Progenitor cell of endocrine pancreas (in vitro differentiated cells): ENCODE measurements around the gene GGCX. TPM values are rescaled to one million over a fixed set of nuclear protein-coding genes. Genes with fewer than 3 reads are reported as not detected.

Experiments
- DNase-seq: peaks from one replicate; pipeline ENCODE4 v3.0.0; 2021; ENCODE audit warnings: low spot score; ENCODE audit not compliant: unreplicated experiment
- H3K27ac Mint-ChIP-seq: 2 replicates; pipeline ENCODE4 v1.8.0; 2021; ENCODE audit warnings: mild to moderate bottlenecking, moderate library complexity, mixed read lengths
- H3K27me3 Mint-ChIP-seq: 2 replicates; pipeline ENCODE4 v1.8.0; 2021; ENCODE audit warnings: mixed read lengths
- H3K36me3 Mint-ChIP-seq: 2 replicates; pipeline ENCODE4 v1.8.0; 2022; ENCODE audit warnings: mixed read lengths; ENCODE audit not compliant: insufficient read depth
- H3K4me1 Mint-ChIP-seq: 2 replicates; pipeline ENCODE4 v1.8.0; 2021; ENCODE audit warnings: low read depth, mixed read lengths
- H3K4me3 Mint-ChIP-seq: 2 replicates; pipeline ENCODE4 v1.8.0; 2021; ENCODE audit warnings: low read depth, mild to moderate bottlenecking, moderate library complexity, mixed read lengths
- H3K9me3 Mint-ChIP-seq: 2 replicates; pipeline ENCODE4 v1.8.0; 2021; ENCODE audit warnings: low read depth, mixed read lengths
- CTCF ChIP-seq: fragments of 200-600 bp; sonication (generic); IDR thresholded peaks from one replicate; pipeline ENCODE4 v1.5.0; 2021; ENCODE audit warnings: antibody characterized with exemption, mild to moderate bottlenecking; ENCODE audit not compliant: unreplicated experiment
- total RNA-seq: library from RNA; stranded (reverse); gene quantifications from 2 replicates; pipeline ENCODE4 v1.2.1, GENCODE V29; 2021

Gene GGCX
- total RNA-seq, 1 donor from 2014 or later, result 69.2 TPM

- H3K27me3 Mint-ChIP-seq, result no peaks in the 10 kb centered on the region
- no peak overlapping the region for H3K4me3 Mint-ChIP-seq
- DNase-seq, result no peak
- H3K36me3 Mint-ChIP-seq, result no peaks in the 10 kb centered on the region
- H3K27ac Mint-ChIP-seq, result no peak overlapping the region
- no peak for TF ChIP-seq CTCF
- H3K9me3 Mint-ChIP-seq, result no peaks in the 10 kb centered on the region
- peaks cover 21% of the 10 kb centered on the region for H3K4me1 Mint-ChIP-seq
Observed at GRCh38 chr2:85600235-85600575, 38.9 kb upstream of the GGCX start.

- no peak for DNase-seq
- peak overlapping the region; percentile 71 for H3K27ac Mint-ChIP-seq
- no peak for TF ChIP-seq CTCF
- H3K4me1 Mint-ChIP-seq, result peaks cover 22% of the 10 kb centered on the region
- no peaks in the 10 kb centered on the region for H3K36me3 Mint-ChIP-seq
- H3K9me3 Mint-ChIP-seq, result no peaks in the 10 kb centered on the region
- no peaks in the 10 kb centered on the region for H3K27me3 Mint-ChIP-seq
- H3K4me3 Mint-ChIP-seq, result no peak overlapping the region
Observed at GRCh38 chr2:85599468-85600234, 38.4 kb upstream of the GGCX start.

- Mint-ChIP-seq H3K4me1 (peaks cover 24% of the 10 kb centered on the region), H3K36me3 (no peaks in the 10 kb centered on the region), H3K9me3 (no peaks in the 10 kb centered on the region), H3K27me3 (no peaks in the 10 kb centered on the region), H3K27ac (no peak overlapping the region), H3K4me3 (no peak overlapping the region)
- no peak for DNase-seq
- TF ChIP-seq CTCF, result no peak
Observed at GRCh38 chr2:85598594-85599340, 37.5 kb upstream of the GGCX start.

- Mint-ChIP-seq H3K4me1 (peaks cover 20% of the 10 kb centered on the region), H3K36me3 (no peaks in the 10 kb centered on the region), H3K4me3 (peak overlapping the region; percentile 98), H3K9me3 (no peaks in the 10 kb centered on the region), H3K27me3 (no peaks in the 10 kb centered on the region), H3K27ac (no peak overlapping the region)
- no peak for TF ChIP-seq CTCF
- DNase-seq, result no peak
Observed at GRCh38 chr2:85597241-85597640, 35.9 kb upstream of the GGCX start.

- Mint-ChIP-seq H3K27ac (no peak overlapping the region), H3K9me3 (no peaks in the 10 kb centered on the region), H3K36me3 (no peaks in the 10 kb centered on the region), H3K27me3 (no peaks in the 10 kb centered on the region), H3K4me1 (peaks cover 18% of the 10 kb centered on the region), H3K4me3 (peak overlapping the region; percentile 98)
- no peak for DNase-seq
- TF ChIP-seq CTCF, result no peak
Observed at GRCh38 chr2:85596486-85597143, 35.3 kb upstream of the GGCX start.
